SK-N-SH (cell line): Measurements from ENCODE around the gene CEBPB.

Source experiments
- EP300 ChIP-seq, 2 experiments: IDR thresholded peaks; 2 replicates each; pipeline versions ENCODE4 v1.4.0 to v1.6.1; 2012; ENCODE audit warnings: borderline replicate concordance in 1 of 2, low read depth in 1 of 2, low read length in 1 of 2
- FOXJ3 ChIP-seq: sonication (generic); formaldehyde crosslinking; IDR thresholded peaks from 2 replicates; pipeline ENCODE4 v1.5.1; 2020; ENCODE audit warnings: mild to moderate bottlenecking, missing genetic modification reagents
- JUND ChIP-seq: IDR thresholded peaks from 2 replicates; pipeline ENCODE4 v1.4.0; 2012
- RFX5 ChIP-seq: IDR thresholded peaks from 2 replicates; pipeline ENCODE4 v1.6.1; 2012; ENCODE audit warnings: mild to moderate bottlenecking, improper control_type of control experiment, low read length
- SIN3A ChIP-seq: IDR thresholded peaks from 2 replicates; pipeline ENCODE4 v1.6.1; 2012; ENCODE audit warnings: low read depth, mild to moderate bottlenecking, low read length, moderate library complexity, borderline replicate concordance
- TCF12 ChIP-seq: IDR thresholded peaks from 2 replicates; pipeline ENCODE4 v1.4.0; 2012
- TF ChIP-seq, protein P1 (sequence below): fragments of 200-600 bp; sonication (generic); IDR thresholded peaks from 2 replicates; pipeline ENCODE4 v1.6.1; 2017; ENCODE audit warnings: antibody characterized with exemption, mild to moderate bottlenecking, moderate library complexity

DNA sequence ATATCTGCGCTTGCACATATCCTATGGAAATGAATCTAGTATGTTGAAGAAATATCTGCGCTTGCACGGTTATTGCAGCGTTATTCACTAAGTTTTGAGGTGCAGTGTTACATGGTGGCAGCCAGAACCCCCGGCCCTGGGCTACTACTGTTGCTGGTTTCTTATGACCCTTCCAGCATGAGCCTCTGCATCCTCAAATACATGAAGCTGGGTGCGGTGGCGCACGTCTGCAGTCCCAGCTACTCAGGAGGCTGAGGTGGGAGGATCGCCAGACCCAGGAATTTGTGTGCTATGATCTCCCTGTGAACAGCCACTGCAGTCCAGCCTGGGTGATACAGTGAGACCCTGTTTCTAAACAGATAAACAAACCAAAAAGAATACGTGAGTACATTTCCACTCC lies 9.3 kb upstream of the CEBPB start:
- no peak for TF ChIP-seq TCF12
- no peak for TF ChIP-seq RFX5
- no peak for TF ChIP-seq SIN3A
- no peak for TF ChIP-seq EP300 (IDR thresholded peaks at IDR 0.05; ENCODE audit: borderline replicate concordance in 1 of 2, low read depth in 1 of 2, low read length in 1 of 2)
- no peak for TF ChIP-seq JUND
- TF ChIP-seq, protein P1, sequence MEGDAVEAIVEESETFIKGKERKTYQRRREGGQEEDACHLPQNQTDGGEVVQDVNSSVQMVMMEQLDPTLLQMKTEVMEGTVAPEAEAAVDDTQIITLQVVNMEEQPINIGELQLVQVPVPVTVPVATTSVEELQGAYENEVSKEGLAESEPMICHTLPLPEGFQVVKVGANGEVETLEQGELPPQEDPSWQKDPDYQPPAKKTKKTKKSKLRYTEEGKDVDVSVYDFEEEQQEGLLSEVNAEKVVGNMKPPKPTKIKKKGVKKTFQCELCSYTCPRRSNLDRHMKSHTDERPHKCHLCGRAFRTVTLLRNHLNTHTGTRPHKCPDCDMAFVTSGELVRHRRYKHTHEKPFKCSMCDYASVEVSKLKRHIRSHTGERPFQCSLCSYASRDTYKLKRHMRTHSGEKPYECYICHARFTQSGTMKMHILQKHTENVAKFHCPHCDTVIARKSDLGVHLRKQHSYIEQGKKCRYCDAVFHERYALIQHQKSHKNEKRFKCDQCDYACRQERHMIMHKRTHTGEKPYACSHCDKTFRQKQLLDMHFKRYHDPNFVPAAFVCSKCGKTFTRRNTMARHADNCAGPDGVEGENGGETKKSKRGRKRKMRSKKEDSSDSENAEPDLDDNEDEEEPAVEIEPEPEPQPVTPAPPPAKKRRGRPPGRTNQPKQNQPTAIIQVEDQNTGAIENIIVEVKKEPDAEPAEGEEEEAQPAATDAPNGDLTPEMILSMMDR, result no peak
- no peak for TF ChIP-seq FOXJ3 (CRISPR knock-in tag)
